Body of pancreas (tissue), 4 donors: ENCODE results near the gene HECTD1. TPM values are rescaled to one million over a fixed set of nuclear protein-coding genes. Genes with fewer than 3 reads are reported as not detected.
"Not testable (repeated sequence)": the region's sequence is repeated elsewhere in the genome, so short reads cannot be mapped to it uniquely, and the experiment has no call there.

ENCODE experiments used
- ATAC-seq: fragments of 150-250 bp; one replicate; pipeline ENCODE4 v1.9.1; 2016
- DNase-seq, 4 donors: peaks; one replicate each; pipeline ENCODE4 v3.0.0-alpha.2; 2019
- H3K27ac ChIP-seq, 4 donors: fragments of 200-600 bp; sonication (generic); 1 replicate in 3 of 4; 2 replicates in 1 of 4; pipeline versions ENCODE4 v1.5.1 to v1.6.1; 2016 to 2019; ENCODE audit warnings: mild to moderate bottlenecking in 1 of 4, mixed read lengths in 1 of 4, moderate library complexity in 1 of 4
- H3K27me3 ChIP-seq, 2 donors: fragments of 200-600 bp; sonication (generic); one replicate each; pipeline ENCODE4 v1.6.0; 2016; ENCODE audit warnings: mild to moderate bottlenecking in 1 of 2
- H3K36me3 ChIP-seq, 2 donors: fragments of 200-600 bp; sonication (generic); replicated peaks in 1 of 2; 2 replicates each; pipeline ENCODE4 v1.5.1; 2016; ENCODE audit warnings: low read depth in 2 of 2; ENCODE audit not compliant: insufficient read depth in 1 of 2
- H3K4me1 ChIP-seq: fragments of 200-600 bp; sonication (generic); one replicate; pipeline ENCODE4 v1.6.0; 2016
- H3K4me3 ChIP-seq, 2 donors: fragments of 200-600 bp; sonication (generic); 1 replicate in 1 of 2; 2 replicates in 1 of 2; pipeline ENCODE4 v1.5.1; 2016 to 2019
- H3K9me3 ChIP-seq, 3 donors: fragments of 200-600 bp; sonication (generic); 1 replicate in 2 of 3; 2 replicates in 1 of 3; pipeline ENCODE4 v1.5.1; 2016
- POLR2A ChIP-seq, 3 donors: fragments of 450-650 bp; IDR thresholded peaks; one replicate each; pipeline ENCODE4 v1.6.1; 2016; ENCODE audit warnings: antibody characterized with exemption in 3 of 3, mild to moderate bottlenecking in 2 of 3
- WGBS, 2 donors: methylation state at CpG; one replicate each; pipeline ENCODE4 v1.1.5; 2017; 5-methylcytosine and 5-hydroxymethylcytosine counted together
- intact Hi-C: fragments of 100-400 bp; cut with DNase I; formaldehyde crosslinking; loops from one replicate; pipeline ENCODE4 v1.15.1; 2023
- total RNA-seq, 2 donors: library from RNA; depleted of rRNA; stranded (reverse); fragments of >200 nt; gene quantifications; one replicate each; pipeline ENCODE4 v1.1.0, GENCODE V29; 2016
- TF ChIP-seq, protein P1 (sequence below), 7 experiments: fragments of 450-650 bp in 4 of 7; fragments of 200-600 bp in 3 of 7; sonication (generic) in 3 of 7; IDR thresholded peaks; one replicate each; pipeline ENCODE4 v1.5.1; 2016 to 2019; ENCODE audit warnings: antibody characterized with exemption in 7 of 7

The HECTD1 gene
- total RNA-seq, 2 donors from 2014 or later, result 110 to 221 TPM

GRCh38 chr14:31194661-31195060 lies 12.9 kb downstream of the HECTD1 start:
- DNase-seq (no peak), ATAC-seq (no peak)
- Histone ChIP-seq H3K27ac (no peak overlapping the region), H3K27me3 (no peaks in the 10 kb centered on the region), H3K9me3 (no peaks in the 10 kb centered on the region), H3K4me3 (no peak overlapping the region), H3K4me1 (peaks cover 26% of the 10 kb centered on the region), H3K36me3 (no peaks in the 10 kb centered on the region)
- TF ChIP-seq POLR2A (IDR thresholded peaks at IDR 0.05), result no peak
- TF ChIP-seq, protein P1, sequence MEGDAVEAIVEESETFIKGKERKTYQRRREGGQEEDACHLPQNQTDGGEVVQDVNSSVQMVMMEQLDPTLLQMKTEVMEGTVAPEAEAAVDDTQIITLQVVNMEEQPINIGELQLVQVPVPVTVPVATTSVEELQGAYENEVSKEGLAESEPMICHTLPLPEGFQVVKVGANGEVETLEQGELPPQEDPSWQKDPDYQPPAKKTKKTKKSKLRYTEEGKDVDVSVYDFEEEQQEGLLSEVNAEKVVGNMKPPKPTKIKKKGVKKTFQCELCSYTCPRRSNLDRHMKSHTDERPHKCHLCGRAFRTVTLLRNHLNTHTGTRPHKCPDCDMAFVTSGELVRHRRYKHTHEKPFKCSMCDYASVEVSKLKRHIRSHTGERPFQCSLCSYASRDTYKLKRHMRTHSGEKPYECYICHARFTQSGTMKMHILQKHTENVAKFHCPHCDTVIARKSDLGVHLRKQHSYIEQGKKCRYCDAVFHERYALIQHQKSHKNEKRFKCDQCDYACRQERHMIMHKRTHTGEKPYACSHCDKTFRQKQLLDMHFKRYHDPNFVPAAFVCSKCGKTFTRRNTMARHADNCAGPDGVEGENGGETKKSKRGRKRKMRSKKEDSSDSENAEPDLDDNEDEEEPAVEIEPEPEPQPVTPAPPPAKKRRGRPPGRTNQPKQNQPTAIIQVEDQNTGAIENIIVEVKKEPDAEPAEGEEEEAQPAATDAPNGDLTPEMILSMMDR (IDR thresholded peaks at IDR 0.05), result no peak
- intact Hi-C loops, result no loop called here

DNA sequence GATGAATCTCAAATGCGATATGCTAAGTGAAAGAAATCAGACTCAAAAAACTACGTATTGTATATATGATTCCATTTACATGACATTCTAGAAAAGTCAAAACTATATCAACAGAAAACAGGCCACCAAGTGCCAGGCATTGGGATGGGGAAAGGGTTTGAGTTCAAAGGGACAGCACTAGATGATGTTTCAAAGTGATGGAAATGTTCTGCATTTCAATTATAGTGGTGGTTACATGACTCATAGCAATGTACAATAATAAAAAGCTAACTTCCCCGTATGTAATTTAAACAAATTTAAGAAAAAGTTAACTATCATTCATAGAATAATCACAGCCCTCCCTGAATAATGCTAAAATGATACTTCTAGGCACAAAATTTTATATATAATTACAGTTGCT lies 13.5 kb downstream of the HECTD1 start:
- Histone ChIP-seq H3K36me3 (no peaks in the 10 kb centered on the region), H3K4me3 (no peak overlapping the region), H3K27ac (no peak overlapping the region), H3K4me1 (peaks cover 26% of the 10 kb centered on the region), H3K9me3 (no peaks in the 10 kb centered on the region), H3K27me3 (no peaks in the 10 kb centered on the region)
- TF ChIP-seq POLR2A (IDR thresholded peaks at IDR 0.05), result no peak
- TF ChIP-seq, protein P1 (IDR thresholded peaks at IDR 0.05), result no peak
- no peak for ATAC-seq
- 84 to 93% methylated on average over 3 of the region's 3 CpGs for WGBS, 2 donors
- DNase-seq, result no peak
- intact Hi-C loops, result no loop called here

- H3K27me3 ChIP-seq, H3K27ac ChIP-seq, ATAC-seq, H3K36me3 ChIP-seq, intact Hi-C loops, H3K4me3 ChIP-seq, DNase-seq, H3K9me3 ChIP-seq: not testable (repeated sequence)
- WGBS, 2 donors, result 94 to 98% methylated on average over 8 of the region's 8 CpGs
- H3K4me1 ChIP-seq, result peaks cover 18% of the 10 kb centered on the region
Observed at GRCh38 chr14:31192544-31192943, 15.0 kb downstream of the HECTD1 start.

DNA sequence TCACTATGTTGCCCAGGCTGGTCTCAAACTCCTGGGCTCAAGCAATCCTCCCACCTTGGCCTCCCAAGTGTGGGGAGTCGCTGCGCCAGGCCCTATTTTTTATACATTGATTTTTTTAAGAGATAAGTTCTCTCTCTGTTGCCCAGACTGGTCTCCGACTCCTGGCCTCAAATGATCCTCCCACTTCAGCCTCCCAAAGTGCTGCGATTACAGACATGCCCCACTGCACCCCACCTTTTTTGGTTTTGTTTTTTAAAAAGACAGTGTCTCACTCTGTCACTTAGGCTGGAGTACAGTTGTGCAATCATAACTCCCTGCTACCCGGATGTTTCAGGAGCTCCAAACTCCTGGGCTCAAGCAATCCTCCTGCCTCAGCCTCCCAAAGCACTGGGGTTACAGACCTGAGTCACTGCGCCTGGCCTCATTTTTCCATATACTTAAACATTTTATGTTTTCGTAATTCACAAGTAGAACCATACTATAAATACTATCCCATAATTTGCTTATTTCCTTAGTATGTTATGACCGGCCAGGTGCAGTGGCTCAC lies 16.8 kb downstream of the HECTD1 start:
- Histone ChIP-seq H3K27me3 (no peaks in the 10 kb centered on the region), H3K4me3 (no peak overlapping the region), H3K27ac (no peak overlapping the region), H3K9me3 (no peaks in the 10 kb centered on the region), H3K36me3 (no peaks in the 10 kb centered on the region), H3K4me1 (peaks cover 14% of the 10 kb centered on the region)
- intact Hi-C loops, result no loop called here
- ATAC-seq (no peak), DNase-seq (no peak)
- TF ChIP-seq POLR2A (IDR thresholded peaks at IDR 0.05), result no peak
- TF ChIP-seq, protein P1 (IDR thresholded peaks at IDR 0.05), result no peak
- 94% methylated on average over 8 of the region's 8 CpGs for WGBS, 2 donors

DNA sequence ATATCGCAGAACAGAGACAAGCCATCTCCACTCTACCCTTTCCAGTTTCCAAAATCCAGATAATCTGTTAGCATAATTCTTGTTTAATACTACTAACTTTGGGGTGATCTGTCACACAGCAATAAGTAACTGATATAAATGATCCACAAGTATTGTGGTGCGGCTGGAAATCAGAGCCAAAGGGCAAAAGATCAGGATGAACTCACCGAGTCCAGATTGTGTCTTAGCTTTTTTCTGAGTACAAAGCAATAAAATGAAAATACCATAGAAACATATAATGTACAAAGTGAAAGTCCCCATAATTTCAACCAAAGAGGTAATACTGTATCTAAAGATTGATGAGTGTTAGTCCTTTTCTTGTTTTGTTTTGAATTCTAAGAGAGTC lies 17.4 kb downstream of the HECTD1 start:
- H3K36me3 ChIP-seq, result no peaks in the 10 kb centered on the region
- H3K27ac ChIP-seq, result no peak overlapping the region
- H3K27me3 ChIP-seq, result no peaks in the 10 kb centered on the region
- no peak for DNase-seq
- no peak for ATAC-seq
- WGBS, 2 donors, result 56 to 92% methylated on average over 3 of the region's 3 CpGs
- no peak overlapping the region for H3K4me3 ChIP-seq
- TF ChIP-seq POLR2A (IDR thresholded peaks at IDR 0.05), result no peak
- TF ChIP-seq, protein P1 (IDR thresholded peaks at IDR 0.05), result no peak
- no peaks in the 10 kb centered on the region for H3K9me3 ChIP-seq
- intact Hi-C loops, result no loop called here
- peaks cover 8% of the 10 kb centered on the region for H3K4me1 ChIP-seq
